SH-SY5Y (cell line): Measurements from ENCODE around the gene SLC39A6.

Experiments used
- GATA2 ChIP-seq: IDR thresholded peaks from 2 replicates; pipeline ENCODE4 v1.6.1; 2011; ENCODE audit warnings: mild to moderate bottlenecking, low read depth, low read length
- GATA3 ChIP-seq: IDR thresholded peaks from 2 replicates; pipeline ENCODE4 v1.6.1; 2011; ENCODE audit warnings: low read depth, mild to moderate bottlenecking, low read length, moderate library complexity

- TF ChIP-seq GATA2 = no peak
- TF ChIP-seq GATA3 = no peak
Observed at GRCh38 chr18:36112302-36112701, 16.8 kb downstream of the SLC39A6 start.
